Trophoblast cell (in vitro differentiated cells and primary cell): Measurements from ENCODE around the gene ARHGAP26.

ENCODE experiments used
- DNase-seq, 2 donors: peaks; one replicate each; pipeline ENCODE4 v3.0.0-alpha.2; 2016
- H2AFZ ChIP-seq: 2 replicates; pipeline ENCODE4 v1.6.1; 2013; ENCODE audit warnings: low read length, moderate library complexity, mild to moderate bottlenecking; ENCODE audit not compliant: insufficient read depth, poor library complexity
- H2AK5ac ChIP-seq: 2 replicates; pipeline ENCODE4 v1.6.1; 2013; ENCODE audit warnings: mild to moderate bottlenecking, low read length
- H2BK120ac ChIP-seq: 2 replicates; pipeline ENCODE4 v1.6.1; 2013; ENCODE audit warnings: low read length, mild to moderate bottlenecking, moderate library complexity; ENCODE audit not compliant: insufficient read depth, poor library complexity
- H2BK12ac ChIP-seq: 2 replicates; pipeline ENCODE4 v1.6.1; 2013; ENCODE audit warnings: mild to moderate bottlenecking, low read length, moderate library complexity
- H2BK5ac ChIP-seq: 2 replicates; pipeline ENCODE4 v1.6.1; 2013; ENCODE audit warnings: low read length, low read depth, moderate library complexity, mild to moderate bottlenecking; ENCODE audit not compliant: poor library complexity
- H3K14ac ChIP-seq: 2 replicates; pipeline ENCODE4 v1.6.1; 2013; ENCODE audit warnings: mild to moderate bottlenecking, low read length
- H3K18ac ChIP-seq: 2 replicates; pipeline ENCODE4 v1.6.1; 2013; ENCODE audit warnings: mild to moderate bottlenecking, low read length
- H3K23ac ChIP-seq: 2 replicates; pipeline ENCODE4 v1.6.1; 2013; ENCODE audit warnings: low read length
- H3K27ac ChIP-seq: 2 replicates; pipeline ENCODE4 v1.5.1; 2013; ENCODE audit warnings: low read depth, mild to moderate bottlenecking, inconsistent platforms, low read length, moderate library complexity
- H3K27me3 ChIP-seq: 2 replicates; pipeline ENCODE4 v1.6.1; 2013; ENCODE audit warnings: inconsistent platforms, mild to moderate bottlenecking, low read length, moderate library complexity; ENCODE audit not compliant: insufficient read depth
- H3K36me3 ChIP-seq, 2 experiments: 1 replicate in 1 of 2; 2 replicates in 1 of 2; pipeline ENCODE4 v1.6.1; 2013; ENCODE audit warnings: low read length in 2 of 2, mild to moderate bottlenecking in 2 of 2, moderate library complexity in 1 of 2; ENCODE audit not compliant: insufficient read depth in 2 of 2, control insufficient read depth in 1 of 2
- H3K4ac ChIP-seq: 2 replicates; pipeline ENCODE4 v1.6.1; 2013; ENCODE audit warnings: low read depth, mild to moderate bottlenecking, low read length, moderate library complexity
- H3K4me1 ChIP-seq, 2 experiments: 1 replicate in 1 of 2; 2 replicates in 1 of 2; pipeline ENCODE4 v1.6.1; 2013; ENCODE audit warnings: low read length in 2 of 2, mild to moderate bottlenecking in 2 of 2, moderate library complexity in 1 of 2; ENCODE audit not compliant: insufficient read depth in 2 of 2, control insufficient read depth in 1 of 2
- H3K4me2 ChIP-seq: 2 replicates; pipeline ENCODE4 v1.6.1; 2013; ENCODE audit warnings: inconsistent platforms, mild to moderate bottlenecking, low read length, moderate library complexity
- H3K4me3 ChIP-seq: 2 replicates; pipeline ENCODE4 v1.5.1; 2013; ENCODE audit warnings: mild to moderate bottlenecking, low read depth, low read length, inconsistent platforms
- H3K79me1 ChIP-seq: one replicate; pipeline ENCODE4 v1.6.1; 2013; ENCODE audit warnings: low read length
- H3K79me2 ChIP-seq: 2 replicates; pipeline ENCODE4 v1.6.1; 2013; ENCODE audit warnings: low read length, mild to moderate bottlenecking; ENCODE audit not compliant: control insufficient read depth, insufficient read depth, poor library complexity
- H3K9ac ChIP-seq: 2 replicates; pipeline ENCODE4 v1.6.1; 2013; ENCODE audit warnings: mild to moderate bottlenecking, low read length
- H3K9me3 ChIP-seq: 2 replicates; pipeline ENCODE4 v1.6.1; 2013; ENCODE audit warnings: low read depth, mild to moderate bottlenecking, control low read depth, inconsistent platforms, low read length; ENCODE audit not compliant: insufficient read depth
- H4K12ac ChIP-seq: 2 replicates; pipeline ENCODE4 v1.6.1; 2013; ENCODE audit warnings: low read depth, mild to moderate bottlenecking, low read length, moderate library complexity
- H4K8ac ChIP-seq: 2 replicates; pipeline ENCODE4 v1.6.1; 2013; ENCODE audit warnings: low read depth, mild to moderate bottlenecking, low read length, moderate library complexity
- H4K91ac ChIP-seq: one replicate; pipeline ENCODE4 v1.6.1; 2013; ENCODE audit warnings: low read depth, mild to moderate bottlenecking, low read length, moderate library complexity
- WGBS: extraction: QIAGEN DNeasy Blood & Tissue Kit; methylation state at CpG from one replicate; pipeline ENCODE4 v1.1.7; 2013; ENCODE audit warnings: missing lambda C conversion rate; ENCODE audit not compliant: insufficient read length, insufficient coverage; ENCODE audit errors: extremely low coverage; 5-methylcytosine and 5-hydroxymethylcytosine counted together

Gene ARHGAP26

DNA sequence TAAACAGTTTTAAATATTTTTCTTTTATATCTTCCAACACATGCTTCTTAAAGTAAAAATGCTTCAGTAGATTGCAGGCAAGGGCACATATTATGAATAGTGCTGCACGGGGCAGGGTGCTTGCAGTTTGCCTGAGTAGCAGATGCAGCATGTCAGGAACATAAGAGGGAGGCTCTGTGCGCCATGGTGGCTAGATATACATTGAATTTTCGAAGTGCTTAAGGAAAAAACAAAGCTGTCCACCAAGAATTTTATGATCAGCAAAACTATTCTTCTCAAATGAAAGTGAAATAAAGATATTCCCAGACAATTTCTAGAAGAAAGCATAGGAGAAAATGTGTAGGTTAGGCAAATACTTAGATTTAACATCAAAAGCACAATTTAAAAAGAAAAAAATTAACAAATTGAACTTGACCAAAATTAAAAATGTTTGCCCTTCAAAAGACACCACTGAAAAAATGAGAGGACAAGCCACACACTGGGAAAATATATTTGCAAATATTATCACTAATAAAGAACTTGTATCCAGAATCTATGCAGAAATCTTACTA is 420.2 kb downstream of the ARHGAP26 start:
- H3K27me3 ChIP-seq = no peaks in the 10 kb centered on the region
- H3K79me2 ChIP-seq = no peaks in the 10 kb centered on the region
- H2BK12ac ChIP-seq = no peak overlapping the region
- no peaks in the 10 kb centered on the region for H3K36me3 ChIP-seq
- no peak overlapping the region for H2AK5ac ChIP-seq
- H3K9me3 ChIP-seq = peaks cover 1% of the 10 kb centered on the region
- H3K4me2 ChIP-seq = no peak overlapping the region
- no peak overlapping the region for H2BK120ac ChIP-seq
- H3K79me1 ChIP-seq = no peaks in the 10 kb centered on the region
- no peak overlapping the region for H3K4me3 ChIP-seq
- peaks cover 0 to 4% of the 10 kb centered on the region in 2 experiments for H3K4me1 ChIP-seq
- H3K4ac ChIP-seq = no peak overlapping the region
- no peak overlapping the region for H4K8ac ChIP-seq
- no peak overlapping the region for H3K18ac ChIP-seq
- H4K12ac ChIP-seq = no peak overlapping the region
- no peak overlapping the region for H4K91ac ChIP-seq
- H3K23ac ChIP-seq = no peak overlapping the region
- no peak for DNase-seq
- no peak overlapping the region for H3K14ac ChIP-seq
- no peak overlapping the region for H2AFZ ChIP-seq
- H2BK5ac ChIP-seq = no peak overlapping the region
- no peak overlapping the region for H3K27ac ChIP-seq
- no CpG with 5 or more reads among the region's 3 CpGs for WGBS
- no peak overlapping the region for H3K9ac ChIP-seq

- Histone ChIP-seq H3K36me3 (no peaks in the 10 kb centered on the region), H3K9me3 (peaks cover 1% of the 10 kb centered on the region), H2AK5ac (no peak overlapping the region), H4K91ac (no peak overlapping the region), H3K4ac (no peak overlapping the region), H3K4me1 (peaks cover 0 to 4% of the 10 kb centered on the region in 2 experiments), H3K4me3 (no peak overlapping the region), H3K79me1 (no peaks in the 10 kb centered on the region), H3K9ac (no peak overlapping the region), H2BK120ac (no peak overlapping the region), H3K27me3 (no peaks in the 10 kb centered on the region), H3K23ac (no peak overlapping the region), H4K12ac (no peak overlapping the region), H2AFZ (no peak overlapping the region), H4K8ac (no peak overlapping the region), H2BK5ac (no peak overlapping the region), H3K27ac (no peak overlapping the region), H3K18ac (no peak overlapping the region), H3K79me2 (no peaks in the 10 kb centered on the region), H3K4me2 (no peak overlapping the region), H2BK12ac (no peak overlapping the region), H3K14ac (no peak overlapping the region)
- WGBS = no CpG with 5 or more reads among the region's 4 CpGs
- no peak for DNase-seq
Measured at GRCh38 chr5:143191720-143192119, 421.5 kb downstream of the ARHGAP26 start.

- no peak overlapping the region for H3K4ac ChIP-seq
- H2AK5ac ChIP-seq = no peak overlapping the region
- H3K14ac ChIP-seq = no peak overlapping the region
Measured at GRCh38 chr5:143192191-143192900, 422.2 kb downstream of the ARHGAP26 start.

DNA sequence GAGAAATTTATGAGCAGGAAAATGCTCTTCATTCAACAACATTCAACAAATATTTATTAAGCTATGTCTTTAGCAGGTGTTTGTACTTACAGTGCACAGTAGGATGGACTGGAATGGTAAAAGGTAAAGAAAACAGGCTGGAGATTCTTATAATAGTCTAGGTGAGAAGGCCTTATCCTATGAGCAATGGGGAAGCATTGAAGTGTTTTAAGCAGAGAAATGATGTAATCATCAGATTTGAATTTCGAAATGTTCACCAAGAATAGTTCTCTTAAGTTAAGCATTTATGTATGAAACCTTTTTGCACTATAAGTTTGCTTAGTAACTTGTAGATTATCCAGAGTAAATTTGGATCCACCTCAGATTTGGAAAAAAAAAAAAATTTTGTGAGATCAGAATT is 424.0 kb downstream of the ARHGAP26 start:
- no peak overlapping the region for H4K12ac ChIP-seq
- DNase-seq = no peak
- H3K23ac ChIP-seq = no peak overlapping the region
- no peaks in the 10 kb centered on the region for H3K79me2 ChIP-seq
- no peak overlapping the region for H3K4me2 ChIP-seq
- no peak overlapping the region for H3K4ac ChIP-seq
- no peak overlapping the region for H3K9ac ChIP-seq
- WGBS = no CpG with 5 or more reads among the region's 1 CpG
- H3K79me1 ChIP-seq = no peaks in the 10 kb centered on the region
- H2BK12ac ChIP-seq = no peak overlapping the region
- no peaks in the 10 kb centered on the region for H3K36me3 ChIP-seq
- no peaks in the 10 kb centered on the region for H3K27me3 ChIP-seq
- no peak overlapping the region for H3K27ac ChIP-seq
- H3K4me1 ChIP-seq = no peaks in the 10 kb centered on the region
- H4K8ac ChIP-seq = no peak overlapping the region
- no peak overlapping the region for H2AFZ ChIP-seq
- H2BK120ac ChIP-seq = no peak overlapping the region
- H2BK5ac ChIP-seq = no peak overlapping the region
- H3K9me3 ChIP-seq = peaks cover 1% of the 10 kb centered on the region
- no peak overlapping the region for H2AK5ac ChIP-seq
- H3K18ac ChIP-seq = no peak overlapping the region
- no peak overlapping the region for H3K14ac ChIP-seq
- no peak overlapping the region for H3K4me3 ChIP-seq
- no peak overlapping the region for H4K91ac ChIP-seq

More at GRCh38 chr5:143192191-143192900, 422.2 kb downstream of the ARHGAP26 start:
- H3K4me1 ChIP-seq = peaks cover 0 to 3% of the 10 kb centered on the region in 2 experiments
- H4K91ac ChIP-seq = no peak overlapping the region
- no peak overlapping the region for H2BK12ac ChIP-seq
- H3K79me2 ChIP-seq = no peaks in the 10 kb centered on the region
- H2BK120ac ChIP-seq = no peak overlapping the region
- no peak overlapping the region for H3K9ac ChIP-seq
- H2BK5ac ChIP-seq = no peak overlapping the region
- H4K8ac ChIP-seq = no peak overlapping the region
- no peaks in the 10 kb centered on the region for H3K36me3 ChIP-seq
- no peaks in the 10 kb centered on the region for H3K79me1 ChIP-seq
- no peak overlapping the region for H3K4me2 ChIP-seq
- H3K4me3 ChIP-seq = no peak overlapping the region
- no CpG with 5 or more reads among the region's 4 CpGs for WGBS
- DNase-seq = no peak
- H3K9me3 ChIP-seq = peaks cover 1% of the 10 kb centered on the region
- H3K23ac ChIP-seq = no peak overlapping the region
- H3K18ac ChIP-seq = no peak overlapping the region
- no peak overlapping the region for H4K12ac ChIP-seq
- no peaks in the 10 kb centered on the region for H3K27me3 ChIP-seq
- H3K27ac ChIP-seq = no peak overlapping the region
- H2AFZ ChIP-seq = no peak overlapping the region
